Testis (tissue), 2 donors: ENCODE data around the gene CHML.
"Not testable (repeated sequence)": the region's sequence is repeated elsewhere in the genome, so short reads cannot be mapped to it uniquely, and the experiment has no call there.

Experiments used
- CTCF ChIP-seq, 3 experiments: fragments of 450-650 bp in 2 of 3; fragments of 200-600 bp in 1 of 3; sonication (generic) in 1 of 3; IDR thresholded peaks; one replicate each; pipeline ENCODE4 v1.5.1; 2016 to 2019; ENCODE audit warnings: antibody characterized with exemption in 3 of 3, mild to moderate bottlenecking in 2 of 3, moderate library complexity in 1 of 3
- POLR2A ChIP-seq: fragments of 450-650 bp; IDR thresholded peaks from one replicate; pipeline ENCODE4 v1.6.1; 2017; ENCODE audit warnings: antibody characterized with exemption, mild to moderate bottlenecking, moderate library complexity

DNA sequence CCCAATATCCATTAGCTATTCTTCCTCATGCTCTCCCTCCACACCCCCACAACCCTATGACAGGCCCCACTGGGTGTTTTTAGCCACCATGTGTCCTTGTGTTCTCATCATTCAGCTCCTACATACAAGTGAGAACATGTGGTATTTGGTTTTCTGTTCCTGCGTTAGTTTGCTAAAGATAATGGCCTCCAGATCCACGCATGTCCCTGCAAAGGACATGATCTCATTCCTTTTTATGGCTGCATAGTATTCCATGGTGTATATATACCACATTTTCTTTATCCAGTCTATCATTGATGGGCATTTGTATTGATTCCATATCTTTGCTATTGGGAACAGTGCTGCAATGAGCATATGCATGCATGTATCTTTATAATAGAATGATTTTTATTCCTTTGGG is 18.8 kb upstream of the CHML start:
- not testable (repeated sequence) for TF ChIP-seq CTCF (IDR thresholded peaks at IDR 0.05); POLR2A
